Vagina (tissue), 2 donors: Measurements from ENCODE around the gene NPAS3.

Source experiments
- CTCF ChIP-seq, 3 experiments: fragments of 450-650 bp in 2 of 3; fragments of 200-600 bp in 1 of 3; sonication (generic) in 1 of 3; IDR thresholded peaks; one replicate each; pipeline ENCODE4 v1.5.1; 2017 to 2019; ENCODE audit warnings: antibody characterized with exemption in 3 of 3, mild to moderate bottlenecking in 2 of 3, moderate library complexity in 2 of 3
- POLR2A ChIP-seq, 2 donors: fragments of 450-650 bp; IDR thresholded peaks; one replicate each; pipeline ENCODE4 v1.6.1; 2017; ENCODE audit warnings: antibody characterized with exemption in 2 of 2, mild to moderate bottlenecking in 2 of 2, moderate library complexity in 2 of 2
- POLR2AphosphoS5 ChIP-seq, 2 donors: sonication (generic); formaldehyde crosslinking; IDR thresholded peaks; one replicate each; pipeline ENCODE4 v1.9.0; 2017; ENCODE audit warnings: antibody characterized with exemption in 2 of 2, mild to moderate bottlenecking in 2 of 2, low read depth in 1 of 2; ENCODE audit not compliant: insufficient read depth in 1 of 2

DNA sequence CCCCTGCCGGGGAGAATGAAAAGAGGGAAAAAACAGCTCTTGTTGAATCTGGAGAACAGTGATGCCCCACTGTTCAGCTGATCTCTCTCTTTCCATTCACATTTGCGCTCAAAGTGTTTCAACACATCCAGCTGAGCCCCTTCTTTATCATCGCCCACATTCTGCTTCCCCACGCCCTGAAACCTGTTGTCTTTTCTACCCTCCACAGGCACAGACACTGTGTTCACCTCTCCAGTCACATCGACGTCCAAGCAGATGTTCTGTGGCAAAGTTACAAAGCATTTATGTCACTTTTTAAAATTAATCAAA, 673.5 kb downstream of the NPAS3 start:
- TF ChIP-seq CTCF (IDR thresholded peaks at IDR 0.05) (no peak), POLR2AphosphoS5 (IDR thresholded peaks at IDR 0.05; ENCODE audit: insufficient read depth in 1 of 2, low read depth in 1 of 2) (no peak), POLR2A (IDR thresholded peaks at IDR 0.05) (no peak)
